ENCODE measurements around the gene CDH18.

Gene CDH18

GRCh38 chr5:19487480-19487879, 500.5 kb downstream of the CDH18 start:
- TF ChIP-seq SIN3A (IDR thresholded peaks at IDR 0.05; ENCODE audit: borderline replicate concordance, insufficient read depth, low read length) (no peak), REST (IDR thresholded peaks at IDR 0.05; ENCODE audit: insufficient read depth in 1 of 2, low read depth in 2 of 2, low read length in 2 of 2) (no peak)

- no peak for TF ChIP-seq SIN3A (IDR thresholded peaks at IDR 0.05; ENCODE audit: borderline replicate concordance, insufficient read depth, low read length)
- no peak for TF ChIP-seq REST (IDR thresholded peaks at IDR 0.05; ENCODE audit: insufficient read depth in 1 of 2, low read depth in 2 of 2, low read length in 2 of 2)
- TF ChIP-seq FOXP2 (optimal IDR thresholded peaks at IDR 0.05; ENCODE audit: borderline replicate concordance, extremely low read depth, extremely low read length, insufficient read depth), result no peak
- no peak for TF ChIP-seq POLR2AphosphoS5 (IDR thresholded peaks at IDR 0.05; ENCODE audit: low read depth, low read length)
- TF ChIP-seq TAF1 (IDR thresholded peaks at IDR 0.05; ENCODE audit: borderline replicate concordance, insufficient read depth, low read length), result no peak
Measured at GRCh38 chr5:19479562-19479961, 508.4 kb downstream of the CDH18 start.

GRCh38 chr5:19462019-19462418, 526.0 kb downstream of the CDH18 start:
- TF ChIP-seq POLR2AphosphoS5 (IDR thresholded peaks at IDR 0.05; ENCODE audit: low read depth, low read length) (no peak), FOXP2 (optimal IDR thresholded peaks at IDR 0.05; ENCODE audit: borderline replicate concordance, extremely low read depth, extremely low read length, insufficient read depth) (no peak), TAF1 (IDR thresholded peaks at IDR 0.05; ENCODE audit: borderline replicate concordance, insufficient read depth, low read length) (no peak), REST (IDR thresholded peaks at IDR 0.05; ENCODE audit: insufficient read depth in 1 of 2, low read depth in 2 of 2, low read length in 2 of 2) (no peak), SIN3A (IDR thresholded peaks at IDR 0.05; ENCODE audit: borderline replicate concordance, insufficient read depth, low read length) (no peak)

GRCh38 chr5:19424506-19424905, 563.5 kb downstream of the CDH18 start:
- no peak for TF ChIP-seq POLR2AphosphoS5 (IDR thresholded peaks at IDR 0.05; ENCODE audit: low read depth, low read length)
- TF ChIP-seq FOXP2 (optimal IDR thresholded peaks at IDR 0.05; ENCODE audit: borderline replicate concordance, extremely low read depth, extremely low read length, insufficient read depth), result no peak
- TF ChIP-seq REST (IDR thresholded peaks at IDR 0.05; ENCODE audit: insufficient read depth in 1 of 2, low read depth in 2 of 2, low read length in 2 of 2), result no peak
- no peak for TF ChIP-seq SIN3A (IDR thresholded peaks at IDR 0.05; ENCODE audit: borderline replicate concordance, insufficient read depth, low read length)
- no peak for TF ChIP-seq TAF1 (IDR thresholded peaks at IDR 0.05; ENCODE audit: borderline replicate concordance, insufficient read depth, low read length)
